ENCODE results near the gene ARMCX2.

The ARMCX2 gene

GRCh38 chrX:101682723-101683122 is 23.1 kb upstream of the ARMCX2 start:
- CTCF ChIA-PET = interaction anchor here (1.2 kb wide), 1 partner anchor 76 kb away, joined by 3 read pairs; no protein-coding TSS in a partner anchor
- POLR2A ChIA-PET = no interaction called here
- TF ChIP-seq LEF1 (IDR thresholded peaks at IDR 0.05; ENCODE audit: borderline replicate concordance) (no peak), HDGF (IDR thresholded peaks at IDR 0.05; ENCODE audit: borderline replicate concordance) (no peak), ARNT (IDR thresholded peaks at IDR 0.05) (no peak), SUZ12 (IDR thresholded peaks at IDR 0.05) (no peak), ZNF384 (IDR thresholded peaks at IDR 0.05) (no peak), BHLHE40 (IDR thresholded peaks at IDR 0.05; ENCODE audit: borderline replicate concordance) (no peak), FOXK2 (IDR thresholded peaks at IDR 0.05) (no peak), CTBP1 (IDR thresholded peaks at IDR 0.05; ENCODE audit: borderline replicate concordance) (no peak), FOXA1 (IDR thresholded peaks at IDR 0.05) (no peak), FOXM1 (IDR thresholded peaks at IDR 0.05; ENCODE audit: borderline replicate concordance) (no peak), SP1 (IDR thresholded peaks at IDR 0.05) (no peak), ELF4 (IDR thresholded peaks at IDR 0.05) (no peak)
- DNase-seq (ENCODE audit: extremely low spot score) = no peak

- TF ChIP-seq FOXA1 (IDR thresholded peaks at IDR 0.05) = no peak
- no peak for TF ChIP-seq LEF1 (IDR thresholded peaks at IDR 0.05; ENCODE audit: borderline replicate concordance)
- no peak for TF ChIP-seq ZNF384 (IDR thresholded peaks at IDR 0.05)
- no peak for TF ChIP-seq BHLHE40 (IDR thresholded peaks at IDR 0.05; ENCODE audit: borderline replicate concordance)
- no peak for TF ChIP-seq L3MBTL2 (conservative IDR thresholded peaks at IDR 0.05)
- TF ChIP-seq SP1 (IDR thresholded peaks at IDR 0.05) = no peak
- ChIA-PET CTCF (no interaction called here), POLR2A (no interaction called here)
- no peak for DNase-seq (ENCODE audit: extremely low spot score)
Observed at GRCh38 chrX:101677028-101677427, 17.4 kb upstream of the ARMCX2 start.

- no peak for DNase-seq (ENCODE audit: extremely low spot score)
- POLR2A ChIA-PET = no interaction called here
- TF ChIP-seq LEF1 (IDR thresholded peaks at IDR 0.05; ENCODE audit: borderline replicate concordance) = no peak
- no peak for TF ChIP-seq BHLHE40 (IDR thresholded peaks at IDR 0.05; ENCODE audit: borderline replicate concordance)
- no peak for TF ChIP-seq CTBP1 (IDR thresholded peaks at IDR 0.05; ENCODE audit: borderline replicate concordance)
- no peak for TF ChIP-seq FOXK2 (IDR thresholded peaks at IDR 0.05)
- TF ChIP-seq FOXA1 (IDR thresholded peaks at IDR 0.05) = no peak
- no peak for TF ChIP-seq SP1 (IDR thresholded peaks at IDR 0.05)
- CTCF ChIA-PET = no interaction called here
Observed at GRCh38 chrX:101676571-101676970, 16.9 kb upstream of the ARMCX2 start.

- TF ChIP-seq ZNF384 (IDR thresholded peaks at IDR 0.05) (no peak), L3MBTL2 (conservative IDR thresholded peaks at IDR 0.05) (no peak), ELF4 (IDR thresholded peaks at IDR 0.05) (no peak), FOXM1 (IDR thresholded peaks at IDR 0.05; ENCODE audit: borderline replicate concordance) (no peak), SUZ12 (IDR thresholded peaks at IDR 0.05) (no peak), PKNOX1 (IDR thresholded peaks at IDR 0.05) (no peak), SP1 (IDR thresholded peaks at IDR 0.05) (no peak), FOXK2 (IDR thresholded peaks at IDR 0.05) (no peak), LEF1 (IDR thresholded peaks at IDR 0.05; ENCODE audit: borderline replicate concordance) (no peak), FOXA1 (IDR thresholded peaks at IDR 0.05) (no peak), NFRKB (IDR thresholded peaks at IDR 0.05) (no peak), CTBP1 (IDR thresholded peaks at IDR 0.05; ENCODE audit: borderline replicate concordance) (no peak), BHLHE40 (IDR thresholded peaks at IDR 0.05; ENCODE audit: borderline replicate concordance) (no peak), TARDBP (IDR thresholded peaks at IDR 0.05) (no peak), ARNT (IDR thresholded peaks at IDR 0.05) (no peak), HDGF (IDR thresholded peaks at IDR 0.05; ENCODE audit: borderline replicate concordance) (no peak)
- ChIA-PET POLR2A (no interaction called here), CTCF (no interaction called here)
- DNase-seq (ENCODE audit: extremely low spot score) = no peak
Observed at GRCh38 chrX:101668143-101668542, 8.5 kb upstream of the ARMCX2 start.

- no peak for TF ChIP-seq FOXM1 (IDR thresholded peaks at IDR 0.05; ENCODE audit: borderline replicate concordance)
- TF ChIP-seq L3MBTL2 (conservative IDR thresholded peaks at IDR 0.05) = no peak
- no peak for TF ChIP-seq CTBP1 (IDR thresholded peaks at IDR 0.05; ENCODE audit: borderline replicate concordance)
- no peak for TF ChIP-seq LEF1 (IDR thresholded peaks at IDR 0.05; ENCODE audit: borderline replicate concordance)
- no peak for TF ChIP-seq HDGF (IDR thresholded peaks at IDR 0.05; ENCODE audit: borderline replicate concordance)
- no peak for TF ChIP-seq SUZ12 (IDR thresholded peaks at IDR 0.05)
- no peak for TF ChIP-seq PKNOX1 (IDR thresholded peaks at IDR 0.05)
- no peak for TF ChIP-seq FOXK2 (IDR thresholded peaks at IDR 0.05)
- TF ChIP-seq BHLHE40 (IDR thresholded peaks at IDR 0.05; ENCODE audit: borderline replicate concordance) = no peak
- no peak for TF ChIP-seq NFRKB (IDR thresholded peaks at IDR 0.05)
- no peak for TF ChIP-seq ZNF384 (IDR thresholded peaks at IDR 0.05)
- no peak for TF ChIP-seq TARDBP (IDR thresholded peaks at IDR 0.05)
- TF ChIP-seq FOXA1 (IDR thresholded peaks at IDR 0.05) = no peak
- no peak for TF ChIP-seq ARNT (IDR thresholded peaks at IDR 0.05)
- no peak for TF ChIP-seq ELF4 (IDR thresholded peaks at IDR 0.05)
- TF ChIP-seq SP1 (IDR thresholded peaks at IDR 0.05) = no peak
- CTCF ChIA-PET = no interaction called here
- POLR2A ChIA-PET = interaction anchor here (1.3 kb wide), 1 partner anchor 27 kb away, joined by 5 read pairs; no protein-coding TSS in a partner anchor
- DNase-seq (ENCODE audit: extremely low spot score) = peak; percentile 52
Observed at GRCh38 chrX:101658661-101659491, 774 bp downstream of the ARMCX2 start.

- POLR2A ChIA-PET = no interaction called here
- DNase-seq (ENCODE audit: extremely low spot score) = no peak
Observed at GRCh38 chrX:101657495-101657894, 2.2 kb downstream of the ARMCX2 start.

More at GRCh38 chrX:101657495-101657894, 2.2 kb downstream of the ARMCX2 start:
- no peak for TF ChIP-seq L3MBTL2 (conservative IDR thresholded peaks at IDR 0.05)
- no peak for TF ChIP-seq NFRKB (IDR thresholded peaks at IDR 0.05)
- TF ChIP-seq ELF4 (IDR thresholded peaks at IDR 0.05) = no peak
- TF ChIP-seq BHLHE40 (IDR thresholded peaks at IDR 0.05; ENCODE audit: borderline replicate concordance) = no peak
- TF ChIP-seq FOXK2 (IDR thresholded peaks at IDR 0.05) = no peak
- no peak for TF ChIP-seq ZNF384 (IDR thresholded peaks at IDR 0.05)
- no peak for TF ChIP-seq HDGF (IDR thresholded peaks at IDR 0.05; ENCODE audit: borderline replicate concordance)
- TF ChIP-seq FOXM1 (IDR thresholded peaks at IDR 0.05; ENCODE audit: borderline replicate concordance) = no peak
- TF ChIP-seq SUZ12 (IDR thresholded peaks at IDR 0.05) = no peak
- TF ChIP-seq CTBP1 (IDR thresholded peaks at IDR 0.05; ENCODE audit: borderline replicate concordance) = no peak
- TF ChIP-seq FOXA1 (IDR thresholded peaks at IDR 0.05) = no peak
- TF ChIP-seq ARNT (IDR thresholded peaks at IDR 0.05) = no peak
- TF ChIP-seq LEF1 (IDR thresholded peaks at IDR 0.05; ENCODE audit: borderline replicate concordance) = no peak
- no peak for TF ChIP-seq SP1 (IDR thresholded peaks at IDR 0.05)
- TF ChIP-seq TARDBP (IDR thresholded peaks at IDR 0.05) = no peak
- no peak for TF ChIP-seq PKNOX1 (IDR thresholded peaks at IDR 0.05)
- CTCF ChIA-PET = no interaction called here
